ENCODE results near the gene TMEM267. TPM values are rescaled to one million over a fixed set of nuclear protein-coding genes. Genes with fewer than 3 reads are reported as not detected.

The TMEM267 gene
- polyA plus RNA-seq, 3 donors = 4.4 to 13.9 (median 11.8) TPM

GRCh38 chr5:43412156-43412555 lies 71.5 kb downstream of the TMEM267 start, which contains the start of gene CCL28:
TSS of gene CCL28 (minus strand) at chr5:43412391. CDS start at chr5:43412316, 75 bp downstream.
- 94% methylated on average over 3 of the region's 6 CpGs for WGBS (ENCODE audit: insufficient coverage)
- Mint-ChIP-seq H3K4me1 (no peaks in the 10 kb centered on the region), H3K9me3 (peaks cover 0 to 3% (median 0%) of the 10 kb centered on the region in 7 donors), H3K36me3 (no peaks in the 10 kb centered on the region), H3K27ac (no peak within 1 kb of the TSS), H3K4me3 (no peak within 1 kb of the TSS), H3K27me3 (ENCODE audit: low read depth in 3 of 3) (peaks cover 0 to 2% (median 0%) of the 10 kb centered on the region in 3 donors)
- Histone ChIP-seq H4K20me1 (ENCODE audit: insufficient read depth, low read length) (no peaks in the 10 kb centered on the region), H3K9me3 (replicated peaks in 1 of 2; ENCODE audit: control insufficient read depth in 1 of 2, insufficient read depth in 1 of 2, low read length in 2 of 2) (no peaks in the 10 kb centered on the region), H3K9ac (ENCODE audit: insufficient read depth, low read length, poor library complexity, severe bottlenecking) (no peak within 1 kb of the TSS), H3K27me3 (ENCODE audit: control insufficient read depth in 2 of 2, insufficient read depth in 2 of 2, low read length in 2 of 2) (no peaks in the 10 kb centered on the region), H3K27ac (ENCODE audit: low read depth in 1 of 2, low read length in 2 of 2) (no peak within 1 kb of the TSS), H3K4me1 (ENCODE audit: control insufficient read depth in 1 of 2, insufficient read depth in 2 of 2, low read length in 2 of 2) (no peaks in the 10 kb centered on the region), H3K4me2 (replicated peaks; ENCODE audit: extremely low read depth, low read length, poor library complexity, severe bottlenecking) (no peak within 1 kb of the TSS), H3K4me3 (replicated peaks in 1 of 3; ENCODE audit: low read depth in 2 of 3, low read length in 3 of 3) (no peak within 1 kb of the TSS), H3K36me3 (replicated peaks in 1 of 2; ENCODE audit: control insufficient read depth in 1 of 2, insufficient read depth in 2 of 2, low read length in 2 of 2) (no peaks in the 10 kb centered on the region), H3K79me2 (ENCODE audit: insufficient read depth, low read length) (no peaks in the 10 kb centered on the region), H2AFZ (ENCODE audit: insufficient read depth, low read depth, low read length, poor library complexity, severe bottlenecking) (no peak within 1 kb of the TSS)
- TF ChIP-seq CTCF (IDR thresholded peaks at IDR 0.05) = no peak
- intact Hi-C loops (cut with micrococcal nuclease) = no loop called here
- no peak for DNase-seq

- no peak overlapping the region for H3K4me3 ChIP-seq (replicated peaks in 1 of 3; ENCODE audit: low read depth in 2 of 3, low read length in 3 of 3)
- no peaks in the 10 kb centered on the region for H3K27me3 ChIP-seq (ENCODE audit: control insufficient read depth in 2 of 2, insufficient read depth in 2 of 2, low read length in 2 of 2)
- H4K20me1 ChIP-seq (ENCODE audit: insufficient read depth, low read length) = no peaks in the 10 kb centered on the region
- no peak overlapping the region for H3K27ac ChIP-seq (ENCODE audit: low read depth in 1 of 2, low read length in 2 of 2)
- H3K9ac ChIP-seq (ENCODE audit: insufficient read depth, low read length, poor library complexity, severe bottlenecking) = no peak overlapping the region
- peaks cover 0 to 2% (median 0%) of the 10 kb centered on the region in 3 donors for H3K27me3 Mint-ChIP-seq (ENCODE audit: low read depth in 3 of 3)
- DNase-seq = no peak
- TF ChIP-seq CTCF (IDR thresholded peaks at IDR 0.05) = no peak
- H3K79me2 ChIP-seq (ENCODE audit: insufficient read depth, low read length) = no peaks in the 10 kb centered on the region
- WGBS (ENCODE audit: insufficient coverage) = 84% methylated on average over 2 of the region's 3 CpGs
- H3K4me1 Mint-ChIP-seq = no peaks in the 10 kb centered on the region
- no peaks in the 10 kb centered on the region for H3K36me3 Mint-ChIP-seq
- no peak overlapping the region for H3K27ac Mint-ChIP-seq
- H3K9me3 Mint-ChIP-seq = peaks cover 0 to 5% (median 0%) of the 10 kb centered on the region in 7 donors
- H3K36me3 ChIP-seq (replicated peaks in 1 of 2; ENCODE audit: control insufficient read depth in 1 of 2, insufficient read depth in 2 of 2, low read length in 2 of 2) = no peaks in the 10 kb centered on the region
- no peak overlapping the region for H3K4me2 ChIP-seq (replicated peaks; ENCODE audit: extremely low read depth, low read length, poor library complexity, severe bottlenecking)
- no peaks in the 10 kb centered on the region for H3K9me3 ChIP-seq (replicated peaks in 1 of 2; ENCODE audit: control insufficient read depth in 1 of 2, insufficient read depth in 1 of 2, low read length in 2 of 2)
- intact Hi-C loops (cut with micrococcal nuclease) = no loop called here
- no peaks in the 10 kb centered on the region for H3K4me1 ChIP-seq (ENCODE audit: control insufficient read depth in 1 of 2, insufficient read depth in 2 of 2, low read length in 2 of 2)
- H2AFZ ChIP-seq (ENCODE audit: insufficient read depth, low read depth, low read length, poor library complexity, severe bottlenecking) = no peak overlapping the region
- H3K4me3 Mint-ChIP-seq = no peak overlapping the region
These were observed 72.2 kb downstream of the TMEM267 start for GRCh38 chr5:43411495-43411894.
